NB4 (cell line): ENCODE results near the gene CTU2.

Experiments
- MYC ChIP-seq: IDR thresholded peaks from 2 replicates; pipeline ENCODE4 v1.6.1; 2011; ENCODE audit warnings: low read depth, low read length
- TF ChIP-seq, protein P1 (sequence below): IDR thresholded peaks from one replicate; pipeline ENCODE4 v1.5.1; 2012; ENCODE audit warnings: low read depth, low read length

DNA sequence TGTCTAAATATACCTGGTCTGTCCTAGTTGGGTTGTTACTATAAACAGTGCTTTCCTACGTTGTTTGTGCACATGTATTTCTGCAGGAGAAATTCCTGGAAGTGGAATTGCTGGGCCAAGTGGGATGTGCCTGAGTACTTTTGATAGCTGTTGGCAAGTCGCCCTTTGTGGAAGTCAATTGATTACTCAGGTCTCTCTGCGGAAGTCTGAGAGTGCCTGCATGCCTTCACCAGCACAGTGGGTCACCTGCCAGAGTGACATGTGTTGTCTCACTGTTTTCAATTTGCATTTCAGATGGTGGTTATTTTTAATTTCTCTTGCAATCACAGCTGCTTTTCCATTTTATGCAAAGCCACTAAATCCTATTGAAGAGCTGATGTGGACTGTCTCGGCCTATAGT lies 41.2 kb upstream of the CTU2 start:
- TF ChIP-seq, protein P1, sequence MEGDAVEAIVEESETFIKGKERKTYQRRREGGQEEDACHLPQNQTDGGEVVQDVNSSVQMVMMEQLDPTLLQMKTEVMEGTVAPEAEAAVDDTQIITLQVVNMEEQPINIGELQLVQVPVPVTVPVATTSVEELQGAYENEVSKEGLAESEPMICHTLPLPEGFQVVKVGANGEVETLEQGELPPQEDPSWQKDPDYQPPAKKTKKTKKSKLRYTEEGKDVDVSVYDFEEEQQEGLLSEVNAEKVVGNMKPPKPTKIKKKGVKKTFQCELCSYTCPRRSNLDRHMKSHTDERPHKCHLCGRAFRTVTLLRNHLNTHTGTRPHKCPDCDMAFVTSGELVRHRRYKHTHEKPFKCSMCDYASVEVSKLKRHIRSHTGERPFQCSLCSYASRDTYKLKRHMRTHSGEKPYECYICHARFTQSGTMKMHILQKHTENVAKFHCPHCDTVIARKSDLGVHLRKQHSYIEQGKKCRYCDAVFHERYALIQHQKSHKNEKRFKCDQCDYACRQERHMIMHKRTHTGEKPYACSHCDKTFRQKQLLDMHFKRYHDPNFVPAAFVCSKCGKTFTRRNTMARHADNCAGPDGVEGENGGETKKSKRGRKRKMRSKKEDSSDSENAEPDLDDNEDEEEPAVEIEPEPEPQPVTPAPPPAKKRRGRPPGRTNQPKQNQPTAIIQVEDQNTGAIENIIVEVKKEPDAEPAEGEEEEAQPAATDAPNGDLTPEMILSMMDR = no peak
- no peak for TF ChIP-seq MYC
